Measurements from ENCODE around the gene SAFB2.

The SAFB2 gene

GRCh38 chr19:5579697-5580096 is 42.9 kb downstream of the SAFB2 start:
- DNase-seq (ENCODE audit: low spot score): no peak

- no peak for DNase-seq (ENCODE audit: low spot score)
Measured at GRCh38 chr19:5579286-5579685, 43.3 kb downstream of the SAFB2 start.

- DNase-seq (ENCODE audit: low spot score): peak; percentile 94
Measured at GRCh38 chr19:5578097-5578846, 44.3 kb downstream of the SAFB2 start.

- DNase-seq (ENCODE audit: low spot score): no peak
Measured at GRCh38 chr19:5575590-5575989, 47.0 kb downstream of the SAFB2 start.

- DNase-seq (ENCODE audit: low spot score): no peak
Measured at GRCh38 chr19:5572556-5573286, 49.9 kb downstream of the SAFB2 start.

- DNase-seq (ENCODE audit: low spot score): no peak
Measured at GRCh38 chr19:5571777-5572176, 50.8 kb downstream of the SAFB2 start.

- no peak for DNase-seq (ENCODE audit: low spot score)
Measured at GRCh38 chr19:5567970-5568407, 54.6 kb downstream of the SAFB2 start.

GRCh38 chr19:5567360-5567969 is 55.1 kb downstream of the SAFB2 start, which contains the start of gene TINCR:
Gene TINCR (minus strand): TSS chr19:5567953.
- no peak for DNase-seq (ENCODE audit: low spot score)

GRCh38 chr19:5564930-5565329 is 57.6 kb downstream of the SAFB2 start:
- no peak for DNase-seq (ENCODE audit: low spot score)

- no peak for DNase-seq (ENCODE audit: low spot score)
Measured at GRCh38 chr19:5563935-5564612, 58.5 kb downstream of the SAFB2 start.

GRCh38 chr19:5563008-5563431 is 59.6 kb downstream of the SAFB2 start:
- DNase-seq (ENCODE audit: low spot score): no peak

GRCh38 chr19:5562280-5562679 is 60.3 kb downstream of the SAFB2 start:
- DNase-seq (ENCODE audit: low spot score): no peak

- DNase-seq (ENCODE audit: low spot score): no peak
Measured at GRCh38 chr19:5561559-5561958, 61.0 kb downstream of the SAFB2 start.

- DNase-seq (ENCODE audit: low spot score): no peak
Measured at GRCh38 chr19:5560156-5560555, 62.4 kb downstream of the SAFB2 start.

GRCh38 chr19:5559804-5560133 is 62.8 kb downstream of the SAFB2 start:
- DNase-seq (ENCODE audit: low spot score): no peak

GRCh38 chr19:5558101-5558621 is 64.4 kb downstream of the SAFB2 start:
- no peak for DNase-seq (ENCODE audit: low spot score)

- DNase-seq (ENCODE audit: low spot score): no peak
Measured at GRCh38 chr19:5557691-5558090, 64.9 kb downstream of the SAFB2 start.

GRCh38 chr19:5554828-5555227 is 67.7 kb downstream of the SAFB2 start:
- no peak for DNase-seq (ENCODE audit: low spot score)

- DNase-seq (ENCODE audit: low spot score): no peak
Measured at GRCh38 chr19:5553892-5554291, 68.7 kb downstream of the SAFB2 start.

GRCh38 chr19:5547881-5548280 is 74.7 kb downstream of the SAFB2 start:
- DNase-seq (ENCODE audit: low spot score): peak; percentile 72

- DNase-seq (ENCODE audit: low spot score): no peak
Measured at GRCh38 chr19:5545984-5546383, 76.6 kb downstream of the SAFB2 start.

- no peak for DNase-seq (ENCODE audit: low spot score)
Measured at GRCh38 chr19:5545051-5545450, 77.5 kb downstream of the SAFB2 start.
